ENCODE data around the gene CCDC196. TPM values are rescaled to one million over a fixed set of nuclear protein-coding genes. Genes with fewer than 3 reads are reported as not detected.

CCDC196 gene
- polyA plus RNA-seq, 1 of the 3 experiments (the other 2 are of a cell fraction) = not detected

DNA sequence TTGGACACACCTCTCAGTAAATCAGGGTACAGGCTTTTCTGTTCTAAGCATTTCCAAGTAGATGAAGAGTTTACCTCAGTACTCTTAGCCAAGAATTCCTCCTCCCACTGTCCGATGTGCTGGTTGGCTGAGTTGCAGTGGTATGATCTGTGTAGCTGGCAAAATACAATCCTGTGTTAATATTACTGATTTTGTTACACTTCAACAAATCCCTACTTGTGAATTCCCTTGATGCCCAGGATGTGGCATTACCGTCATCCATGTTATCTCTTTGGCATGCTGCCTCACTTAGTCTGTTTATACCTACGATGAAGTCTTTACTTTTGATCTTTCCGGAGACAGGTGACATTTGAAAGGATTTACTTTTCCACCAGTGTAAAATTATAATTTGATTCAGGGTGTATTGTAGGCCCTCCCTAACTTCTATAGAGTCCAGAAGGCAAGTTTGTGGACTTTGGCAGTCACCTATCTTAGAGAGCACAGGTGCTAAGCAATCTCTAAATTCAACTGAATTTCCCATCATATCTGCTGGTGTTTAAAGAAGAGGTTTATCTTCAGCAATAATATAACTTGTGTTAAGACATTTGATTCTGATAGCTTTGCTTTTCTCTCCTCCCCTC lies 10.1 kb downstream of the CCDC196 start:
- Histone ChIP-seq H3K27ac (ENCODE audit: low read depth in 2 of 2, low read length in 1 of 2) (no peak overlapping the region), H3K4me3 (ENCODE audit: low read depth in 2 of 2, low read length in 1 of 2) (no peak overlapping the region), H3K27me3 (ENCODE audit: insufficient read depth) (no peaks in the 10 kb centered on the region), H3K36me3 (replicated peaks in 1 of 2; ENCODE audit: control insufficient read depth in 1 of 2, insufficient read depth in 2 of 2, low read length in 1 of 2) (no peaks in the 10 kb centered on the region), H3F3A (replicated peaks; ENCODE audit: insufficient read depth) (no peaks in the 10 kb centered on the region), H3K9ac (no peak overlapping the region), H4K20me1 (ENCODE audit: insufficient read depth) (no peaks in the 10 kb centered on the region), H3K79me2 (ENCODE audit: insufficient read depth) (no peaks in the 10 kb centered on the region), H3K4me2 (no peak overlapping the region), H3K9me3 (no peaks in the 10 kb centered on the region), H3K9me2 (no peaks in the 10 kb centered on the region), H3K4me1 (ENCODE audit: control insufficient read depth in 1 of 2, insufficient read depth in 2 of 2, low read depth in 1 of 2, low read length in 1 of 2) (peaks cover 0 to 2% of the 10 kb centered on the region in 2 experiments; a peak in 1 of 4 replicates), H2AFZ (ENCODE audit: low read depth) (no peak overlapping the region)
- POLR2A ChIA-PET = no interaction called here
- no peak for TF ChIP-seq YY1 (IDR thresholded peaks at IDR 0.05; ENCODE audit: low read depth)
- TF ChIP-seq, protein P1, sequence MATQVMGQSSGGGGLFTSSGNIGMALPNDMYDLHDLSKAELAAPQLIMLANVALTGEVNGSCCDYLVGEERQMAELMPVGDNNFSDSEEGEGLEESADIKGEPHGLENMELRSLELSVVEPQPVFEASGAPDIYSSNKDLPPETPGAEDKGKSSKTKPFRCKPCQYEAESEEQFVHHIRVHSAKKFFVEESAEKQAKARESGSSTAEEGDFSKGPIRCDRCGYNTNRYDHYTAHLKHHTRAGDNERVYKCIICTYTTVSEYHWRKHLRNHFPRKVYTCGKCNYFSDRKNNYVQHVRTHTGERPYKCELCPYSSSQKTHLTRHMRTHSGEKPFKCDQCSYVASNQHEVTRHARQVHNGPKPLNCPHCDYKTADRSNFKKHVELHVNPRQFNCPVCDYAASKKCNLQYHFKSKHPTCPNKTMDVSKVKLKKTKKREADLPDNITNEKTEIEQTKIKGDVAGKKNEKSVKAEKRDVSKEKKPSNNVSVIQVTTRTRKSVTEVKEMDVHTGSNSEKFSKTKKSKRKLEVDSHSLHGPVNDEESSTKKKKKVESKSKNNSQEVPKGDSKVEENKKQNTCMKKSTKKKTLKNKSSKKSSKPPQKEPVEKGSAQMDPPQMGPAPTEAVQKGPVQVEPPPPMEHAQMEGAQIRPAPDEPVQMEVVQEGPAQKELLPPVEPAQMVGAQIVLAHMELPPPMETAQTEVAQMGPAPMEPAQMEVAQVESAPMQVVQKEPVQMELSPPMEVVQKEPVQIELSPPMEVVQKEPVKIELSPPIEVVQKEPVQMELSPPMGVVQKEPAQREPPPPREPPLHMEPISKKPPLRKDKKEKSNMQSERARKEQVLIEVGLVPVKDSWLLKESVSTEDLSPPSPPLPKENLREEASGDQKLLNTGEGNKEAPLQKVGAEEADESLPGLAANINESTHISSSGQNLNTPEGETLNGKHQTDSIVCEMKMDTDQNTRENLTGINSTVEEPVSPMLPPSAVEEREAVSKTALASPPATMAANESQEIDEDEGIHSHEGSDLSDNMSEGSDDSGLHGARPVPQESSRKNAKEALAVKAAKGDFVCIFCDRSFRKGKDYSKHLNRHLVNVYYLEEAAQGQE (IDR thresholded peaks at IDR 0.05; ENCODE audit: low read depth, low read length) = no peak
- TF ChIP-seq SIN3A (IDR thresholded peaks at IDR 0.05; ENCODE audit: borderline replicate concordance, low read depth, low read length) = no peak
- TF ChIP-seq, protein P2, sequence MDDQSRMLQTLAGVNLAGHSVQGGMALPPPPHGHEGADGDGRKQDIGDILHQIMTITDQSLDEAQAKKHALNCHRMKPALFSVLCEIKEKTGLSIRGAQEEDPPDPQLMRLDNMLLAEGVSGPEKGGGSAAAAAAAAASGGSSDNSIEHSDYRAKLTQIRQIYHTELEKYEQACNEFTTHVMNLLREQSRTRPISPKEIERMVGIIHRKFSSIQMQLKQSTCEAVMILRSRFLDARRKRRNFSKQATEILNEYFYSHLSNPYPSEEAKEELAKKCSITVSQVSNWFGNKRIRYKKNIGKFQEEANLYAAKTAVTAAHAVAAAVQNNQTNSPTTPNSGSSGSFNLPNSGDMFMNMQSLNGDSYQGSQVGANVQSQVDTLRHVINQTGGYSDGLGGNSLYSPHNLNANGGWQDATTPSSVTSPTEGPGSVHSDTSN (IDR thresholded peaks at IDR 0.05) = no peak
- no peak for TF ChIP-seq FOXM1 (IDR thresholded peaks at IDR 0.05; ENCODE audit: low read depth)
- no peak for TF ChIP-seq GATA2 (CRISPR knock-in tag; IDR thresholded peaks at IDR 0.05)
- TF ChIP-seq, protein P3, sequence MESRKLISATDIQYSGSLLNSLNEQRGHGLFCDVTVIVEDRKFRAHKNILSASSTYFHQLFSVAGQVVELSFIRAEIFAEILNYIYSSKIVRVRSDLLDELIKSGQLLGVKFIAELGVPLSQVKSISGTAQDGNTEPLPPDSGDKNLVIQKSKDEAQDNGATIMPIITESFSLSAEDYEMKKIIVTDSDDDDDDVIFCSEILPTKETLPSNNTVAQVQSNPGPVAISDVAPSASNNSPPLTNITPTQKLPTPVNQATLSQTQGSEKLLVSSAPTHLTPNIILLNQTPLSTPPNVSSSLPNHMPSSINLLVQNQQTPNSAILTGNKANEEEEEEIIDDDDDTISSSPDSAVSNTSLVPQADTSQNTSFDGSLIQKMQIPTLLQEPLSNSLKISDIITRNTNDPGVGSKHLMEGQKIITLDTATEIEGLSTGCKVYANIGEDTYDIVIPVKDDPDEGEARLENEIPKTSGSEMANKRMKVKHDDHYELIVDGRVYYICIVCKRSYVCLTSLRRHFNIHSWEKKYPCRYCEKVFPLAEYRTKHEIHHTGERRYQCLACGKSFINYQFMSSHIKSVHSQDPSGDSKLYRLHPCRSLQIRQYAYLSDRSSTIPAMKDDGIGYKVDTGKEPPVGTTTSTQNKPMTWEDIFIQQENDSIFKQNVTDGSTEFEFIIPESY (IDR thresholded peaks at IDR 0.05; ENCODE audit: borderline replicate concordance, low read depth) = no peak
- DNase-seq = no peak
- CTCF ChIA-PET = interaction anchor here (0.9 to 1.6 kb wide), 5 partner anchors 13 to 625 kb away, joined by 3 to 5 read pairs (median 3); no protein-coding TSS in a partner anchor
- WGBS (ENCODE audit: low lambda C conversion rate) = 89% methylated on average over 4 of the region's 4 CpGs

DNA sequence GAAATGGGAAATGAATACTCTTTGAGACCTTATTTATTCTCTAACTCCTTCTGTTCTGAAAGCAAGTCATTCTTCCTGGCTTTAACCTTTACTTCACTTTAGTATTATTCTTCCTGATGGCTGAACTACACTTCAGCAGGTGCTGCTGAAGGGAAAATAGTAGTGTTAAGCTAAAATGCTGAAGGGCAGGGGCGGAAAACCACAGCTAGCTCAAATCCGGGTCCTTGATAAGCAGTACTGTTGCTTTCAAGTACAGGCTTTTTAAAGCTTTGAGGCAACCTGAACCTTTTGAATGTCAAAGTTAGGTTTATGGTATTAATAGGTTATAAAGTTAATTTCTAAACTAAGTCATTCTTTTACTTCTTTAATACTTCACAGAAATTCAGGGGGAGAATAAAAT lies 10.7 kb downstream of the CCDC196 start:
- H3K9me2 ChIP-seq = no peaks in the 10 kb centered on the region
- peaks cover 0 to 2% of the 10 kb centered on the region in 2 experiments; a peak in 1 of 4 replicates for H3K4me1 ChIP-seq (ENCODE audit: control insufficient read depth in 1 of 2, insufficient read depth in 2 of 2, low read depth in 1 of 2, low read length in 1 of 2)
- H3K27me3 ChIP-seq (ENCODE audit: insufficient read depth) = no peaks in the 10 kb centered on the region
- H4K20me1 ChIP-seq (ENCODE audit: insufficient read depth) = no peaks in the 10 kb centered on the region
- WGBS (ENCODE audit: low lambda C conversion rate) = 86% methylated on average over 2 of the region's 2 CpGs
- no peaks in the 10 kb centered on the region for H3K36me3 ChIP-seq (replicated peaks in 1 of 2; ENCODE audit: control insufficient read depth in 1 of 2, insufficient read depth in 2 of 2, low read length in 1 of 2)
- H3K4me3 ChIP-seq (ENCODE audit: low read depth in 2 of 2, low read length in 1 of 2) = no peak overlapping the region
- no peaks in the 10 kb centered on the region for H3F3A ChIP-seq (replicated peaks; ENCODE audit: insufficient read depth)
- CTCF ChIA-PET = interaction anchor here (0.9 to 1.6 kb wide), 5 partner anchors 12 to 624 kb away, joined by 3 to 5 read pairs (median 3); no protein-coding TSS in a partner anchor
- H2AFZ ChIP-seq (ENCODE audit: low read depth) = no peak overlapping the region
- no peak for DNase-seq
- no peak overlapping the region for H3K27ac ChIP-seq (ENCODE audit: low read depth in 2 of 2, low read length in 1 of 2)
- POLR2A ChIA-PET = no interaction called here
- H3K4me2 ChIP-seq = no peak overlapping the region
- no peaks in the 10 kb centered on the region for H3K9me3 ChIP-seq
- TF ChIP-seq JUND (IDR thresholded peaks at IDR 0.05) (no peak), YY1 (IDR thresholded peaks at IDR 0.05; ENCODE audit: low read depth) (no peak), RFX5 (IDR thresholded peaks at IDR 0.05; ENCODE audit: low read length) (no peak)
- no peak overlapping the region for H3K9ac ChIP-seq
- no peaks in the 10 kb centered on the region for H3K79me2 ChIP-seq (ENCODE audit: insufficient read depth)
